Stimulated activated CD8-positive, alpha-beta memory T cell treated with anti-CD3 and anti-CD28 coated beads, Interleukin-4, amount 100 ng/mL, for 4 hours (primary cell): ENCODE measurements around the gene CSNK2A2.

Experiments
- DNase-seq, 2 donors: peaks; one replicate each; pipeline ENCODE4 v3.0.0-alpha.2; 2020; ENCODE audit warnings: low read depth in 2 of 2, low spot score in 1 of 2

The CSNK2A2 gene

DNA sequence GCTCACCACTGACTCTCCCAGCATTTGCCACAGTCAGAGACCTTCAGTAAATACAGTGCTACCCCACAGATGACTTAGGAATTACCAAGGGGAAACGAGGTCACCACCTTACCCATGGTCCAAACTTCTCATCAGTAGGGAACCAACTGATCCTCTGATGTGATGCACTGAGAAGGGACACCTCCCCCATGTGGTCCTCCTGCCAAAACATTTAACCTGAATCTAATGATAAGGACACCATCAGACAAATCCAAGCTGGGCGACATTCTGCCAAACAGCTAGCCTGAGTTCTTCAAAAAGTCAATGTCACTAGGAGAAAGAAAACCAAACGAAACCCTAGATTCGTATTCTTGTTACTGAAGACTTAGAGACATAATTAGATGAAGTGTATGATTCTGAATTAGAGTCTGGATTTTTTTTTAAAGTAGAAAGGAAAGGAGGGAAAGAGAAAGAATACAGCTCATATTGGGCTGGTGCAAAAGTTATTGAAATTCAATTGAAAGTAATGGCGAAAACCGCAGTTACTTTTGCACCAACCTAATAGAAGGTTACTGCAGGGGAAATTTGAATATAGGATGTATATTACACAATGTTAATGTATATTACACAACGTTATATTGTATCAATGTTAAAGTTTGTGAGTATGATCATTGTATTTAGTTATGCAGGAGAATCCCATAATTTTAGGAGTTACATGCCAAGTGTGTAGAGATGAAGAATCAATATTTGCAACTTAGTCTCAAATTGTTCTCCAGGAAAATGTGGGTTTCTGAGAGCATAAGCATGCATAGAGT, 2.3 kb upstream of the CSNK2A2 start:
- DNase-seq: no peak

DNA sequence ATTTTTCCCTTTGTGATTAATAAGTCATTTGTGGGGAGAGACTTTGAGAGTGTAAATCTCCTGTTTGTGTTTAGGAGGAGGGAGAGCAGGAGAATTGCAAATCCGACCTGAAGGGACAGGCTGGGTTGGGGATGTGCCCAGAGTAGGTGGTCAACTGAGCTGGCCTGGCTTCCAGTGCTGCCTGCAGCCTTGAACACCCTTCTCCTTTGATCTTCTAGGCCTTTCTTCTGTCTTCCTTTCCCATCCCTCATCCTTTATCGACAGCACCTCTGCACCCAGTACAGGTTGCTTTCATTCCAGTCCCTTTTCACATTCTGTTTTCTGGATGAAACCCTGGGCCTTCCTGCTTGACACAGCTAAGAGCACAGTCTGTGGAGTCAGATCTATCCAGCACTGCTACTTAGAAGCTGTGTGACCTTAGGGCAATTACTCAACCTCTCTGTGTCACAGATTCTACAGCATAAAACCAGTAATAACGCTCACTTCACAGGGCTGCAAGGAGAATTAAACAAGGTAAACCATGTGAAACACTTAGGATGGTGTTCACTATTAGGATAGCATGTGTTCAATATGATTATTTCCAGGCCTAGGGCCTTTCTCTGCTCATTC, 1.0 kb upstream of the CSNK2A2 start:
- DNase-seq: no peak

DNA sequence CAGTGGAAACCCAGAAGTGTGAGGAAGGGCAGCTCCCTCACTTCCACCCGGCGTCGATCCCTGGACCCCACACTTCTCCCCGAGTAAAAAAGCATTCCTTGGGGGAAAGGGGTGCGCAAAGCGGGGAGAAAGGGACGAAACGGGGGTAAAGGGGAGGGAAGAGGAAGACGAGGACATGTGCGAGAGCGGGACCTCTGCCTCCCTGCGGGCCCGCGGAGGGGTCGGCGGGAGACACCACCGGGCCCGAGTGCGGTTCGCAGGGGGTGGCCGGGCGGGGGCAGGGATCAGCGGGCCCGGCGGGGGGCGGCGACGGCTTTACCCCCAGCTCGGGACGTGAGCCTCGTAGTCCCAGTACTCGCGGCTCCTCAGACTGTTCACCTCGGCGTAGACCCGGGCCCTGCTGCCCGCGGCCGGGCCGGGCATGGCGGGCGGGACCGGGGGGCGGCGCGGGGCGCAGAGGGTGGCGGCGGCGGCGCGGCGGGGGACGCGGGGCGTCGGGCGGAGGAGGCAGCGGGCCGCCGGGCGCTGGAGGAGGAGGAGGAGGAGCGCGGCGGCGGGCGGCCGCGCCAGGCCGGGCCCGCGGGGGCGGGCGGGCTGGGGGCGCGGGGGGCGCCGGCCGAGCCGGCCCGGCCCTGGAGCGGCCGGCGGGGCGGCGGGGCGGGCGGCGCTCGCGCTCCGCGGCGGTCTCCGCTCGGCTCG, 443 bp downstream of the CSNK2A2 start:
- no peak for DNase-seq

DNA sequence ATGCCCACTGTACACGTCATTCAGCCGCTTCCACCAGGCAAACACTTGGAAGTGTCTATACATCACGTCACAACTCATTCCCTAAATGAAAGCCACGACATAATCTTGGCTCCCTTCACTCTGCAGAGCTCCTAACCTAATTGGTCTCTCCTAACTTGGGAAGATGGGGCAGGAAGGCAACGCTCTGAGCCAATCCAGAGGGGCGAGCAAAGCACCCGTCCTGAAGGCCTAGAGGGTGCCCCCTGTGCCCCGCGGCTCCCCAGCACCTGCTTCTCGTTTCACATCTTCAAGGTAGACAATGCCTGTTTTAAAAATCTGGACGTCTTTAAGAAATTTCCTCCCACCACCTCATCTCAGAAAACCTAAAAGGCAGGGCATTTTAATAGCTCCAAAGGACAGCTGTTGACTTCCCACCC, 1.0 kb downstream of the CSNK2A2 start:
- DNase-seq: no peak

DNA sequence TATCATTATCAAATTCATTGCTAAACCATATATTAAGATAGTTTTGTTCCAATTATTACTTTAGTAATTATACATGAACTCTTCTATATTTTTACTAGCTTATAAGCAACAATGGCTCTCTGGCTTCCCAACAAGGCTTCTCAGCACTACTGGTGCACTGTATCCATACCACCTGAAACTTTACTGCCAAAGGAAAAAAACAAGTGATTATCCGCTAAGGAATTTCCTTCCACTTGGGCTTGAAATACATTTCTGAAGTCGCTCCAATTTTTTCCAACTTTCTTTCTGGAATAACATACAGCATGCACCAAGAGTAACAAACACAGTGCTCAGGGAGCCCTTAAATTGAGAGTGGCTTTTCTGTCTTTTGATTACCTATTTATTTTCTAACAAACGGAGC, 2.1 kb downstream of the CSNK2A2 start:
- no peak for DNase-seq

DNA sequence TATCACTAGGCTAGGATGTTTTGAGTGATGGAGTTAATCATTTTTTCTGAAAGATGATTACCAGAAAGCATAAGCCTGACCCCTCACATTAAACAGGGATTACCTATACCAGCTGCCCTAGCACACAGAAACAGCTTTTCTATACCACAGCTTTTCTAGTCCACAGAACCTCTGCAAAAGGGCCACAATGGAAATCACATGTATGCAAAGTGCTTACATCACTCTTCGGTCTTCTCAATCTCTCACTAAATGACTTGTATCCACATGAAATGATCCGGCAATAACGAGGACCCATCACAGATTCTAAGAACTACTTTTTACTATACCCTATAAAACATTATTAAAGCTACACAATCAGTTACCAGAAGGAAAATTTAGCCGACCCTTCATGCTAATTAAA, 2.6 kb downstream of the CSNK2A2 start:
- DNase-seq: no peak

DNA sequence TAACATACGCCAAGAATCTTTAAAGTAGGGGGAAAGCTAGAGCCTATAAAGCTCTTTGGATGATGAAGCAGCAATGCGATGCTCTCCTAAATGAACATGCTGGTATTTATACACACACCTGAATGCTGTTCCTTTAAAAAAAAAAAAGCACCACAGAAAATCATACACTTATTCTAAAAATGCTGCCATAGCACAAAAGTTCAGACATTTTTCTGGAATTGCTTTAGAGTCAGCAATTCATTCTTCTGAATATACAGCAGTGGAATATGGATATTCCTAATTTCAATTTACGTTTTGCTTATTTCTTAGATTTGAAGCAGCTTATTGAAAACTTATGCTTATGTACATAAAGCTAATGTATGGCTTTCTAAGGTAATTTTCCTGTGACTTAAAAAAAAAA, 3.1 kb downstream of the CSNK2A2 start:
- DNase-seq: no peak

DNA sequence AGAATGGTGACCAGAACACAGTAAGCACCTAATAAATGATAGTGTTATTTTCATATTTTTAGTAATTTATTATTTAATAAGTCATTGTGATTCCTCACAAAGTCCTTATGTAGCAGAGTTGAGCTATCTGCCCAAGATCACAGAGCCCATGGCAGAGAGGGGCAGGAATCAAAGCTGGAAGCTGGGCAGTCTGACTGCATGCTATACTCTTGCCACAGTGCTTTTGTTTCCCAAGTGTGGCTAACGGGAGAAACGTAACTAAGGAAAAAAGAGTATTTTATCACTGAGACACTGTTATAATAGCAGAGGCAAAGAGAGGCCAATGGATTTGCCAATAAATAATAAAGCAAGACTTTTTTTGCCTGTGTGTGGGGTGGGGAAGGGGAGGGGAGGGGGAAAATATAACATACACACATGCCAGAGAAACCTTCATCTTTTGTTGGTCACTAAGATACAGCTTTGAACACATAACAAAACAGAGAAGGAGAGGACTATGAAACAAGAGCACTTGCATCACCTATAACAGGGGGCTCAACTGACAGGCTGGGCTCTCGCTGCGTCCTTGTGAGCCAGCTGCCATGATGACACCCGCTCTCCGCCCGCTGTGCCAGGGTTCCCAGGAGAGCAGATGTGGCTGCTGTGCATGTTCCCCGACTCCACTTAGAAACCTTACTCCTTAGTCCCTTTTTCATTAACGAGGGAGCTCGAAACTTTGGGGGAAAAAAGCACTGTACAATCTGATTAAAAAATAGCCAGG, 10.1 kb downstream of the CSNK2A2 start:
- no peak for DNase-seq

DNA sequence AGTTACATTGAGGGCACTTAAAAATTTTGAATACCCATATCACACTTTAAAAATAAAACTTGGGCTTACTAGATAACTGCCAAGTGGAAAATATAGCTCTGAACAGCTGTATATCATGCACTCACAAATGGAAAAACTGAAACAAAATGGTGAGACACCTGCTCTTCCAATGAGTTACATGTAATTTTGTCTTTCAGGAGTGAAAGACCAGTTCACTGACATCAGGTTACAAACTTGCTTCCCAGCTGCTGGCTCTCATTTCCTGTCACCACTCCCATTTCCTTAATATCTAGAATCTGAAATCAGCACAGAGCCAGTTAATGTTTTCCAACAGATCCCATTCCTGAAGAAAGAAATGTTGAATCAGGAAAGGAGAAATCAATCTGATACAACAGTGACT, 10.8 kb downstream of the CSNK2A2 start:
- DNase-seq: no peak

DNA sequence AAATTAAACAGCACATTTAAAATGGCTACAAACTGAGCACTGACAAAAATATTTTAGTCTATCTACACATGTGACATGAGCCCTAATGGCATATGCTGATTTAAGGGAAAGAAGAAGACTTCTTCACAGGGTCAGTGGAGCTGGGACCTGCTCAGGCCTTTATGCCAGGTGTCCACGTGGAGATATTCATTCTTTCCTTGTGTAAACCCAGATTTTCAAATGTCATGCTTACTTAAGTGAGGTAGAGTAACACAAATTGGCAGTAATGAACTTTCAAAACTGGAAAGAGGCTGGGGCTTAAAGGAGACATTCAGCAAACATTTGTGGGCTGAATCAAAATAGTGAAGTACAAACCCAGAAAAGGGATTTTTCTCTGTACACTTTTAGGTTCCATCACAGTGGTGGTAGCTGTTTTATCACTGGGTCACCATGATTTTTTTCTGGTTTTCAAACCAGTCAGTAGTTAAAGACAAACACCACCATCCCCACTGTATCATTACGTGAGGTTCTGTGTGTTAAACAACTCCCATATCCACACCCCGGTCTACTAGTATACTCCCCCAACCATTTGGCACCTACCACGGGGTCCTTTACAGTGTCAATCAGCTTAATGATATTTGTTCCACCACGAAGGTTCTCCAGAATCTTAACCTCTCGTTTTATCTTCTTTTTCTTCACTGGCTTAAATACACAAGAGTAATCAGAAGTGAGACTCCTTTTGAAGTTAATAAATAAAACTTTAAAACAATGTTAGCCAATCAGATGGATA, 11.5 kb downstream of the CSNK2A2 start:
- no peak for DNase-seq

DNA sequence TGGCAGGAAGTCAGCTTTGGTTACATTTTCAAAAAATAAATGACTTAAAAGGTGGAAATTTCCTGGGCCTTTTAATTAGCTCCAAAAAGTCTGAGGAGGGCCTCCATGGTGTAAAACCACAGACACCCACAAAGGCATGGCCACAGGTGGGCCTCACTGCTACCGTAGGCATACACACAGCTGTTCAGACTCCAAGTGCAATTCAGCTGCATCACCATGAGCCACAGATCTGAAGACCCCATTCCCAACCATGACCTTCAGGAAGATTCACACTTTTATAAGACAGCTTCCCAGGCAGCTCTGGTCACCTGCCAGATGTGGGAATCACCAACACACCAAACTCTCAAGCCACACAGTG, 20.6 kb downstream of the CSNK2A2 start:
- DNase-seq: no peak

DNA sequence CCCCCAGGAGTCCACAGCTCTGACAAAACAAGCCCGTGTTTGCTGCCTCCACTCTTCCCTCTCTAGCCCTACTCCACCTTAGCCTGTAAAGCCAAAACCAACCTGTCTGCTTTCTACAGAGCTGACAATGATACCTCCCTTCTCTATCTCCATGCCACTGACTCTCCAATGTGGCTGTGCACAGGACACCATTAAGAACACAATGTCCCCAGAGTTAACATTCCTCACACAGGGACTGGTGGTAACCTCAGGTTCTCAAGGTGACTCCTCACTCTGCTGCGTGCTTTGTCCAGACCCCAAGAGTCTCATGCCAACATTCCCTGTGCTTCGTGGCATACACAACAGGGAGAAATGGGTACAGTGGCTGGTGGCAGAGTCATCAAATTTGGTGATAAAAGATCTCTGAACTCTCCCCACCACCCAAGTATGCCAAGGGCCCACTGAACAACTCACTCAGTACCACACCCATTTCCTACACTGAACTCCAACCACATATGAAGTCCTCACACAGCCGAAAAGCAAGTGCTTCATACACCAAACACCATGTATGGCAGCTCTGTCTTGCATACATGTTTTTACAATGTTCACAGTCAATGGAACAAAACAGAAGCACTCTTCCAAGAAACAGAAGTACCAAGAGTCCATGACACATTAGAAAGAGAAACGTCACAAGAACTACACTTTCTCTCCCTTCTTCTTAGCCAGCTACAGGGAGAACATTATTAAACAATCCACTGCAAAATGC, 21.1 kb downstream of the CSNK2A2 start:
- DNase-seq: no peak

DNA sequence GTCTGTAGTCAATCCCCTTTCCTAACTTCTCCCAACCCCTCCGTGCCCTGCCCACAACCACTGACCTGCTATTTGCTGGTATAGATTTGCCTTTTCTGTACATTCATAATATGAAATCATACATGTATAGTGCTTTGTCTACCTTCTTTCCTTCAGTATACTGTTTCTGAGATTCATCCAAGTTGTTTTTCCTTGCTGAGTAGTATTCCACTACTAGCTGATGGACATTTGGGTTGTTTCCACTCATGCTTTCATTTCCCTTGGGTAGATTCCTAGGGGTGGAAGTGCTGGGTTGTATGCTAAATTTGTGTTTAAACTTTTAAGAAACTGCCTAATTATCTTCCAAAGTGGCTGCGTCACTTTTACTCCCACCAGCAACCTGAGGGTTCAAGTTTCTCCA, 27.7 kb downstream of the CSNK2A2 start:
- no peak for DNase-seq

DNA sequence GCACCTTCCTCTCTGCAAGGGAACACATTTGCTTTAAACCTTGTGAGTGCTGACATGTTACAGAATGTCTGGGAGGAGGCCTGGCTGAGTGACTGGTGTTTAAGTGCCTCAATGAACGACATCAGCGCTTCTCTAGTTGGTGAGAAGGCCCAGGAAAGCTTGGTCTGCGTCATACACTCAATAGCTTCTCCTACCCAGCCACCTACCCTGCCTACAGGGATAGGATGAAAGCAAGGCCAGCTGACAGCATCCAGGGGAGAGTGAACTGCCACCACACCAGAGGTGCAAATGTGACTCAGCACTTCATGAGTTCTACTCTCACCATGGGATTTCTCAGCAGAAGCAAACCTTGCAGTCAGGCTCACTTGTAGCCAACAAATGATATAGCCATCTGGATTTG, 37.1 kb downstream of the CSNK2A2 start:
- DNase-seq: no peak

DNA sequence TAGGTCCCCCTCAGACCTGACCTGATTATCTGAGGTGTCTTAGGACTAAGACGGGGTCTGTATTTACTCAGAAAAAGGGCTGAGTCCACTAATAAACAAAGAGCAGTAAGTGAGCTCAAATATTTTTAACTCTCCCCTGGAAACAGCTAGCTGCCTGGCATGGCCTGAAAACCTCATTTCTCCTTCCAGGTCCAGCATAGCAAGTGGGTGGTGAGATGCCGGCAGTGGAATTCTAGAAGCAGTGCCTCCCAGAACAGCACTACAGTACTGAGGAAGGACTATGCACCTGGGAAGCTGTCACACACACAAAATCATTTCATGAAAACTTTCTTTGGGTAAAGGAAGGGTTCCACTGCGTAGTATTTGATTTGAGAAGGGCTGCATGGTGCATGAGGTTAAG, 39.2 kb downstream of the CSNK2A2 start:
- no peak for DNase-seq

DNA sequence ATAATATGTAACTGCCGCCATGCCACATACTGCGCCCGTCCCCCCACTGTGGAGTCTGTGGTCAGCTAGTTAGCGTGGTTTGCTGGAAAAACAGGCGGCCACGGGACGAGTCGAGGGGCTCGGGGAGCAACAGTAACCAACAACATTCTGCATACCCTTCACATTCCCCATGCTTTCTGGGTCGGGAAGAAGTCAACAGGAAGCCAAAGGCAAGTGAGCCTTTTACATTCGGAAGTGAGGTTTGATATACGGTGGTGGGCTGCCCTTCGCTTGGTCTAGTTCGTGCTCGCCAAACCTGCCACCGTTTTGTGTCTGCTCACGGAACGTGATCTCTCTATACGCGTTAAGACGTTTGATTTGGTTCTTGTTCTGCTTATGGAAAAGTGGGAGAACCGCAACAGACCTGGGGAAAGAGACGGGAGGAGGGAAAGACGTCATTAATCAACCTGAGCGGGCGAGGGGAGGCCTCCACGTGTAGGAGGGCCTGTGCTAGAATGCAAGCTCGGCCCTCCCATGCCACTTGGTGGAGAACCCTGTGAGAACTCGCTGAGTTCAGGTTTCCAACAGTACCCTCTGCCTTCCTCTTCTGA, 39.9 kb downstream of the CSNK2A2 start:
- DNase-seq: no peak

DNA sequence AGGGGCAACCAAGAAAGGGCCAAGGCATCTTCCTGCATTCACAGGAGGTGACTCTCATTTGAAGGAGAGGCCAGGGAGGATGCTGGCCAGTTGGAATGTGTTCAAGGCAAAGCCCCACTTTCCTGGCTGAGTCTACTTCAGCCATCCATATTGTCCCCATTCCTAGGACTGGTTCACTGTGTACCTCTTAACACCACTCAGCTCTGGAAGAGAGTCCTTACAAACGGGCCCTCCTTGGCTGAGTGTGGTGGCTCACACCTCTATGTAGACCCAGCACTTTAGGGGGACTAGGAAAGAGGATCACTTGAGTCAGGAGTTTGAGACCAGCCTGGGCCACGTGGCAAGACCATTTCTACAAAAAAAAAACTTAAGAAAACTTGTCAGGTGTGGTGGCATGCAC, 40.7 kb downstream of the CSNK2A2 start:
- no peak for DNase-seq

DNA sequence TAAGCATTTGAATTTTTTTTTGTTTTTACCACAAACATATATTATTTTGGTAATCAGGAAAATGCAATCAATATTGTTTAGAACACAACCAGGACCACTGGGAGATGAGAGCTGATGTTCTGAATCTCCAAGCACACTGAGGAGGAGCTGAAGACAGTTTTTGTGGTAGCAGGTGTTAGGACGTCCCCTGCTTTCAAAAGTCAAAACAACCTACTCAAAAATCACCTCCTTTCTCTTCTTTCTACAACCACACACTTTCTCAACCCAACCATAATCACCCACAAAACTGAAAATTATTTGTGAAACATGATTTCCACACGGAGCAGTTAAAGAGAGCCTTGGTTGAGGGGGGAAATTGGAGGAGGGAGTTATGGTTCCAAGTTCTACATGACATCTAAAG, 42.1 kb downstream of the CSNK2A2 start:
- no peak for DNase-seq

DNA sequence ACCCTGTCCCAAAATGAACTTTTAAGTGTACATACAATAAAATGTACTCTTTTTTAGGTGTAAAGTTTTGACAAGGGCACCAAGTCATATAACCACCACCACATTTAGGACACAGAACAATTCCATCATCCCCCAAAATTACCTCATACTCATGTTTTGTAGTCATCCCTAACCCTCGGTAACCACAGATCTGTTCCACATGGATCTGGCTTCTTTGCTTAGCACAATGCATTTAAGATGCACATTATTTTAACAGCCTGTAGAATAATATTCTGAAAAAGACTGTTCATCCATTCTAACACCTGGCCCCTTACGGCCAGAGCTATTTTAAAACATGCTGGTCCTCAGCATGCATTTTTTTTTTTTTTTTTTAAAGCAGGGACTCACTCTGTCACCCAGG, 43.6 kb downstream of the CSNK2A2 start:
- no peak for DNase-seq
